NCI-H748 (cell line): ENCODE data around the gene CENPP.
"Not testable (repeated sequence)": the region's sequence is repeated elsewhere in the genome, so short reads cannot be mapped to it uniquely, and the experiment has no call there.

Source experiments
- DNase-seq: peaks from one replicate; lab custom pipeline; 2025; ENCODE audit not compliant: unreplicated experiment; lab: John Stamatoyannopoulos, UW

The CENPP gene

GRCh38 chr9:92611621-92612285 lies 286.0 kb downstream of the CENPP start:
- DNase-seq, result no peak

- DNase-seq, result no peak
Observed at GRCh38 chr9:92612292-92612691, 286.5 kb downstream of the CENPP start.

GRCh38 chr9:92612816-92613215 lies 287.1 kb downstream of the CENPP start:
- no peak for DNase-seq

- no peak for DNase-seq
Observed at GRCh38 chr9:92613268-92614122, 287.7 kb downstream of the CENPP start.

DNA sequence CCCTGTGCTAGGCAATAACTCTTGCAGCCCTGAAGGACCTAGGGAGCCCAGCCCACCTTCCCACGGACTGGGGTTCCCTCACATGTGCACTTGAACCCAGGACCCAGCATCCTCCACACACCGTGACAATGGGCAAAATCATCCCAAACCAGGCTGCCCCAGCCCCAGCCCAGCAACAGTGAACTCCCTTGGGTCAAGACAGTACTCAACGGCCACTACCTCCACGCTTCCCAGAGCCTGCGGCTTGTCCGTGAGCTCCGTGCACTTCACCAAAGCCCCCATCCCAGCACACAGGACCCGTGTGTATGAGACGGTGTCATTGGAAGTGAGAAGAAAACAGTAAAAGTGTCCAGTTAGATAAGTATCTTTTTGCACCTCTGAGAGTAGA lies 288.4 kb downstream of the CENPP start:
- no peak for DNase-seq

- DNase-seq, result no peak
Observed at GRCh38 chr9:92614763-92615461, 289.2 kb downstream of the CENPP start.

DNA sequence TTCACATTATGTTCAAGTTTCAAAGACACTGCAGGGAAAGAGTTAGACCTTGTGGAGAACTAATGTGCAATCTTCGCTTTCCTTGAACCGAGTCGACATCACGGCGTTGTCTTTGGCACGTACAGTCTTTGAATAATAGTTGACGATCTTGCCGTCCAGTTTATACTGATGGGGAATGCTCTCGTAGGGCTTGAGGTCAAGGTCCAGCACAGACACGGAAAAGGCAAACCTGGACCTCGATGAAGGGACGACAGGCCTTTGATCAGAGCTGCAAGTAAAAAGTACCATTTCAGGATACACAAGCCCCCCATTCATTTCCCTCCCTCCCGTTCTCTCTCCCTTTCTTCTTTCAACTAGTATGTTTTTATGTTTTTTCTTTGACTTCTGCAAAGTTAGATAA lies 290.0 kb downstream of the CENPP start:
- DNase-seq, result no peak

DNA sequence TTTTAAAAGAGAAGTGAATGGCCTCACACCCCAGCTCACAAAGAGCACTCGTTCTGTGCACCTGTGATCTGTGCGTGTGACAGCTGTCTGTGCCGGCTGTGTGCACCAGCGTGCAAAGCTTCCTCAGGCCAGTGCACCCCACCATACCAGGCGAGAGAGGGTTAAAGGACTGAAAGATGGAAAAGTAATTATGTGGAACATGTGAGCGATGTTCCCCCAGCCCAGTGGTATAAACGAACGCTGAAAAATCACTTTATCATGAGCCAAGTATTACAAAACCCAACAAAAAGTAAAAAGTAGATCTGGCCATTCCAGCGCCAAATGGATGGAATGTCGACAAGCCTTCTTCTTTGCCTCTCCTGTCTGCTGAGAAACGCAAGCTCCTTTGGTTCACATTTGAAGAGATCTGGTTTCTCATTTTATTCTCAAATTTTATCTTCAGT lies 290.5 kb downstream of the CENPP start:
- DNase-seq, result no peak

DNA sequence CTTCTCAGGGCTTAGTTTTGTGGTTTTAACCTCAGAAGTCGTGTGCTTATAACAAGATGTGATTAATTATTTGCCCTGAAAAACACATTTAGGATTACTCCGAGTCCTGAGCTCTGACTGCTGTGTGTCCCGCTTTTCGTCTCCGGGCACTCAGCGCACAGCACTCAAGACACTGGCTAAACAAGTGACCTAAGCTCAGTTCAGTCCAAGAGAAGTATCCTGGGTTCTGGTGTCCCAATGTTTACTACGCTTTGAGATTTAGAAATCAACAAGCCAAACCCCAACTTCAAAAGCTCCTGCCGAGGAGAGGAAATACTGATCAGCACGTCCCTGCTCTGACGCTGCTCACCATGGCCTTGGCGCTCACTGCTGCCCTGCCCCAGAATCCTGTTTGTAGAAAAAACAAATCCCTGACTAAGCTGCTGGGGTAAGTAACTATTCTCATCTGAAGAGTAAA lies 290.9 kb downstream of the CENPP start:
- no peak for DNase-seq

DNA sequence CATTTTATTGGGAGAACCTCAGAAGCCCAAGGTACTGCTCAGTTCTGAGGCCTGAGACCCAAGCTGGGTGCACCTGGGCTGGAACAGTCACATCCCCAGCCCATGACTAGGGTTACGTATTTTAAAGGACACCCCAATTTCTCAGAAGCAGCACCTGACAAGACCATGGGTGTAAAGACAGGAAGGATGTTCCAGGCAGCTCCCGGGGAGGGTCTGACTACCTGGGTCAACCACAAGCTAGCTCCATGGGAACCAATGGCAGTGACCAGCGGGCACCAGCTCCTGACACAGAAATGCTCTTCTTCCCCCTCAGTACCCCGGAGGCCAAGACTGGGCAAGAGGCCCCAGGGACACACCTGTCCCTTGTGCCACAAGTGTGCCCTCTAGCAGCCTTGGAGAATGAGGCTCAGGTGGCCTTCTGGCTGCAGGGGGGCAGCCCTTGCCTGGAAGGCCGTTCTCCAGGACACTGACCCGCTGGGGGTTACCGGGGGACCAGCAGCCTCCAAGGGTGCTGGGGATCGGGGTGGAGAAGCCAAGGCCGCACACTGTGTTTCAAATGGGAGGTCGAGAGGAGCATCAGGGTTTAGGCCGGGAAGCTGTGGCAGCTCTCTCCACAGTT lies 291.6 kb downstream of the CENPP start:
- DNase-seq, result no peak

DNA sequence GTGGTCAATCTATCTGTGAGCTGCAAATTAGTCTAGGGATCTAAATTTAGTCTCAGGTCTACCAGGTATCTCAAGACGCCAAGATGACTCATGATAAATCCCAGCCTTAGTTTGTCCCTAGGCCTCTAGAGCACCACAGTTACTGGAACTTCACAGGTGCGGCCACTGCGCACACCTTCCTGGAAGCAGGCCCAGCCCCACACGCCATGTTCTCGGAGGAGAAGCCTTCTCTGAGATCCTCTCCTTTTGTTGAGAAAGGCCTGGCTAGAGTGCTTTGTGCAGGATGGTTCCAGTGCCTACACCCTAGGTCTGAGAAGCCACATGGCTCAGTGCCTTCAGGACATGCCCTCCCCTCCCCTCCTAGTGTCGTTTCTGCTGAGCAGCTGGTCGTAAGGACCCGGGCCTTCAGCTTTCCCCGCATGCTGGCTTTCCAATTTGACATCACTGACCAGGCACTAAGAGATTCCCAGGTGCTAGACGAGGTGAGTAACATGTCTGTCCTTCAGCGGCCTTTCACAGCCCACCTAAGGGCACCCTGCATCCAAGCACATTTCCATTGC lies 292.3 kb downstream of the CENPP start:
- no peak for DNase-seq

DNA sequence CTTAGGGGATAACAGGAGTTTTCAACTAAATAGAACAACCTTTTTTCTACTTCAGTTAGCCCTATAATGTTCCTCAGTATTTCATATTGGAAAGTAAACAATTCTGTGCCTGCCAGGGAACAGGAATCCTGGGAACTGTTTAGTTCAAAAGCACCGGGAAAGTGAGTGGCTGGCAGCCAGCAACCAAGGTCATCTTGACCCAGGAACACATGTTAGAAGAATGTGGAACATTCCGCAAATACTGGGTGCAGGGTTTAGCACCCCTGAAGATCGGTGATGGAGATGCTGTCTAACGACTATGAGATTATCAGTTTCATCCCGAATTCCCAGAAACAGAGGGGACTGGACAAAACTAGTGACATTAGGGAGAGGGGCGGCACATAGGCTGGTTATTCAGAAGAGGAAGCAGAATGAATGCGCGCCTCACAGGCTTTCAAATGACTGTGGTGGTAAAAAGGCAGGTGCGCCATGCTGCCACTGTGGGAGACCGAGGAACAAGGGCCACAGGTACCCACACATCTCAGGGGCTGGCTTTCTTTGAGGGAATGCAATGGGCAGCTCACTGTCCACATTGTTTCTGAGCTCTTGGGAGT lies 293.0 kb downstream of the CENPP start:
- DNase-seq, result no peak

DNA sequence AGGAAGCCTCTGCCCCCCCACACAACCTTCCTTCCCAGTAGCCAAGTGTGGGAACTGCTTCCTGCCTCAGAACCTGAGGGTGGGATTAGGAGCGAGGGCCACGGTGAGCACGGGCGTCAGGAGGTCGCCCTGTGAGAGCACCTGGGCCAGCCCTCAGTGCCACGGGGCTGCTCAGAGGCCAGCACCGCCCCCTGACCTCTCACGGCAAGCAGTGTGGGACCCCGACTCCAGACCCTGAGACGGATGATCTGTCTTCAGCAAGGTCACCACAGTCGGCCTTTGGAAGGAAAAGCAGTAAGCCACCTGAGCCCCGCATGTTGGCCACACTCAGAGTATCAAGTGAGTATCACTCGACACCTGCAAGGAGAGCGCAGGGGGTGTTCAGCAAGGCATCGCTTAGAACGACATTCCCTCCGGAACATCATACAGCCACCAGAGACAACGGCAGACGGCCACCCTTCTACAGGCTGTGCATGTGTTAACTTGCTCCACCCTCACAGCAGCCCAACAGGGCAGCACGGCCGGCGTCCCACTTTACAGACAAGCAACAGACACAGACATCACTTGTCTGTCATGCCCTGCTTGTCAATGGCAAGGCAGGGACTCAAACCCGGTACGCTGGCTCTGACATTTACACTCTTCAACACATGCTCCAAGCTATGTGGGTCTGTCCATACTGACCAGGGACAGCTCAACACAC lies 294.0 kb downstream of the CENPP start:
- DNase-seq, result no peak

DNA sequence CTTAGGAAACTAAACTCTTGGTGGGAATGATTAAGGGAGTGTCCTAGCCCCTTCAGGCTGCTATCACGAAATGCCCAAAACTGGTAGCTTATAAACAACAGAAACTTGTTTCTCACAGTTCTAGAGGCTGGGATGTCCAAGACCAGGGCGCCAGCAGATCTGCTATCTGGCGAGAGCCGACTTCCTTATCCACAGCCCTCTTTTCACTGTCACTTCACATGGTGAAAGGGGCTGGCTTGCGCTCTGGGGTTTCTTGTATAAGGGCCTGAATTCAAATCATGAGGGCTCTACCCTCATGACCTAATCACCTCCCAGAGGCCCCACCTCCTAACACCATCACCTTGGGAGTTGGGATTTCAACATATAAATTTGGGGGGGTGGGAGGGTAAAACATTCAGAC lies 295.1 kb downstream of the CENPP start:
- no peak for DNase-seq

- not testable (repeated sequence) for DNase-seq
Observed at GRCh38 chr9:92623936-92624335, 298.2 kb downstream of the CENPP start.

- no peak for DNase-seq
Observed at GRCh38 chr9:92626484-92626883, 300.7 kb downstream of the CENPP start.

DNA sequence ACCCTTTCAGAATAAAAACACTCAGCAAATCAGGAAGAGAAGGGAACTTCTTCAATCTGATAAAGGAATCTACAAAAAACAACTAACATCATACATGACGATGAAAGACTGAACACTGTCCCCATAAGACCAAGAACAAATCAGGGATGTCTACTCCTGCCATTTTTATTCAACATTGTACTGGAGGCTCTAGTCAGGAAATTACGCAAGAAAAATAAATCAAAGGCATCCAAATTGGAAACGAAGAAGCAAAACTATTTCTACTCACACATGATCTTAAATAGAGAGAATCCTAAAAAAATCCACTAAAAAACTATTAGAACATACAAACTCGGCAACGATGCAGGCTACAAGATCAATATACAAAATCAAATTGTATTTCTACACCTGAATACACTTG lies 301.9 kb downstream of the CENPP start:
- DNase-seq, result no peak

DNA sequence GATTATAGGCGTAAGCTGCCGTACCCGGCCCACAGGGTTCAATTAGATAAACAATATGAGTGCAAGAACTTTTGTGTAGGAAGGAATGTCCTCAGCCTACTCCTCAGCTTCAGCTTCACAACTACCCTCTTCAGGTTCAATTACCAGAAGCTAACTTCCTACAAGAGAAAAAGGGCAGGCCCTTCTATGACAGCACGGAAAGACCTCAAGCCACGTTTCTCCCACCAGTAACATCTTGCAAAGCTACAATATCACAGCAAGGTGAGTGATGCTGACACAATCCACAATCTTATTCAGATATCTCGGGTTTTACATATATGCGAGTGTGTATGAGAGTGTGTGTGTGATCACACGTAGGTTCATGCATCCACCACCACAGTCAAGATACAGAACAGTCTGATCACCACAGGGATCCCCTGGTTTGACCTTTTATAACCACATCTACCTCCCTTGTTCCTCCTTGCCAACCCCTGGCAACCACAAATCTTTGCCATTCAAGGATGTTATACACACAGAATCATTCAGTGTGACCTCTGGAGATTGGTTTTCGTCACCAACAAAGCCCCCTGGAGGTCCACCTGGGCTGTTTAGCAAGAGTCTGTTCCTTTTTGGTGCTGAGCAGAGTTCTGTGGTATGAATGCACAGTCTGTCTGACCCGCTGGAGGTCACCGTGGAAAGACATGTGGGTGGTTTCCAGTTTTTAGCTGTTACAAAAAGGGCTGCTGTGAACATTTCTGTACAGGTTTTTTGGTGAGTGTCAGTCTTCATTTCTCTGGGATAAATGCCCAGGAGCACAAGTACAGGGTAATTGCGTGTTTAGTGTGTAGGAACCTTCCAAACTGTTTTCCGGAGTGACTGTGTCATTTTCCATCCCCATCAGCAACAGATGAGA lies 305.9 kb downstream of the CENPP start:
- DNase-seq, result no peak

- no peak for DNase-seq
Observed at GRCh38 chr9:92632641-92633040, 306.9 kb downstream of the CENPP start.
